Measurements from ENCODE around the gene GCN1.

Gene GCN1

GRCh38 chr12:120116792-120117651 is 77.5 kb downstream of the GCN1 start:
- H3K27me3 Mint-ChIP-seq = no peaks in the 10 kb centered on the region

GRCh38 chr12:120116441-120116791 is 78.1 kb downstream of the GCN1 start, which contains the start of gene RAB35:
Gene RAB35 (minus strand): TSS chr12:120116753. CDS start chr12:120116650, 103 bp downstream.
- H3K36me3 Mint-ChIP-seq = peaks cover 41% of the 10 kb centered on the region
- H3K9me3 Mint-ChIP-seq = no peaks in the 10 kb centered on the region
- peaks cover 82% of the 10 kb centered on the region for H3K4me1 Mint-ChIP-seq
- no peak for ATAC-seq
- H3K4me3 Mint-ChIP-seq = peak within 1 kb of the TSS; percentile 96
- H3K27ac Mint-ChIP-seq = peak within 1 kb of the TSS; percentile 46
- H3K27me3 Mint-ChIP-seq = no peaks in the 10 kb centered on the region

More at GRCh38 chr12:120116792-120117651, 77.5 kb downstream of the GCN1 start:
- peaks cover 82% of the 10 kb centered on the region for H3K4me1 Mint-ChIP-seq
- H3K4me3 Mint-ChIP-seq = peak overlapping the region; percentile 92
- no peaks in the 10 kb centered on the region for H3K9me3 Mint-ChIP-seq
- H3K36me3 Mint-ChIP-seq = peaks cover 35% of the 10 kb centered on the region
- peak; percentile 86 for ATAC-seq
- H3K27ac Mint-ChIP-seq = peak overlapping the region; percentile 46

GRCh38 chr12:120115692-120116440 is 78.6 kb downstream of the GCN1 start:
- peak overlapping the region; percentile 96 for H3K4me3 Mint-ChIP-seq
- peaks cover 41% of the 10 kb centered on the region for H3K36me3 Mint-ChIP-seq
- H3K4me1 Mint-ChIP-seq = peaks cover 82% of the 10 kb centered on the region
- peak overlapping the region; percentile 46 for H3K27ac Mint-ChIP-seq
- no peaks in the 10 kb centered on the region for H3K9me3 Mint-ChIP-seq
- no peaks in the 10 kb centered on the region for H3K27me3 Mint-ChIP-seq
- no peak for ATAC-seq

GRCh38 chr12:120115066-120115465 is 79.4 kb downstream of the GCN1 start:
- Mint-ChIP-seq H3K27ac (no peak overlapping the region), H3K9me3 (no peaks in the 10 kb centered on the region), H3K4me1 (peaks cover 82% of the 10 kb centered on the region), H3K4me3 (peak overlapping the region; percentile 96), H3K27me3 (no peaks in the 10 kb centered on the region), H3K36me3 (peaks cover 41% of the 10 kb centered on the region)
- ATAC-seq = no peak

GRCh38 chr12:120110550-120111501 is 83.7 kb downstream of the GCN1 start:
- Mint-ChIP-seq H3K27me3 (no peaks in the 10 kb centered on the region), H3K36me3 (peaks cover 52% of the 10 kb centered on the region), H3K4me3 (peak overlapping the region; percentile 57), H3K9me3 (no peaks in the 10 kb centered on the region), H3K4me1 (peaks cover 72% of the 10 kb centered on the region), H3K27ac (peak overlapping the region; percentile 54)
- peak; percentile 92 for ATAC-seq

GRCh38 chr12:120109570-120110267 is 84.8 kb downstream of the GCN1 start:
- ATAC-seq = no peak
- Mint-ChIP-seq H3K27ac (peak overlapping the region; percentile 54), H3K4me1 (peaks cover 70% of the 10 kb centered on the region), H3K4me3 (peak overlapping the region; percentile 56), H3K9me3 (no peaks in the 10 kb centered on the region), H3K27me3 (no peaks in the 10 kb centered on the region), H3K36me3 (peaks cover 54% of the 10 kb centered on the region)

- Mint-ChIP-seq H3K27ac (no peak overlapping the region), H3K9me3 (no peaks in the 10 kb centered on the region), H3K4me3 (no peak overlapping the region), H3K27me3 (no peaks in the 10 kb centered on the region), H3K4me1 (peaks cover 74% of the 10 kb centered on the region), H3K36me3 (peaks cover 56% of the 10 kb centered on the region)
- ATAC-seq = no peak
Observed at GRCh38 chr12:120106151-120106550, 88.4 kb downstream of the GCN1 start.

- Mint-ChIP-seq H3K27ac (no peak overlapping the region), H3K4me3 (no peak overlapping the region), H3K9me3 (no peaks in the 10 kb centered on the region), H3K4me1 (peaks cover 56% of the 10 kb centered on the region), H3K36me3 (peaks cover 76% of the 10 kb centered on the region), H3K27me3 (no peaks in the 10 kb centered on the region)
- ATAC-seq = no peak
Observed at GRCh38 chr12:120103371-120103770, 91.1 kb downstream of the GCN1 start.

- no peaks in the 10 kb centered on the region for H3K9me3 Mint-ChIP-seq
- no peaks in the 10 kb centered on the region for H3K27me3 Mint-ChIP-seq
- H3K27ac Mint-ChIP-seq = no peak overlapping the region
- H3K36me3 Mint-ChIP-seq = peaks cover 76% of the 10 kb centered on the region
- H3K4me3 Mint-ChIP-seq = no peak overlapping the region
- peaks cover 52% of the 10 kb centered on the region for H3K4me1 Mint-ChIP-seq
- no peak for ATAC-seq
Observed at GRCh38 chr12:120103044-120103338, 91.5 kb downstream of the GCN1 start.

- Mint-ChIP-seq H3K9me3 (no peaks in the 10 kb centered on the region), H3K4me1 (peaks cover 49% of the 10 kb centered on the region), H3K36me3 (peaks cover 75% of the 10 kb centered on the region), H3K4me3 (no peak overlapping the region), H3K27me3 (no peaks in the 10 kb centered on the region), H3K27ac (no peak overlapping the region)
- ATAC-seq = no peak
Observed at GRCh38 chr12:120102189-120103043, 92.1 kb downstream of the GCN1 start.

- Mint-ChIP-seq H3K27me3 (no peaks in the 10 kb centered on the region), H3K4me3 (peak overlapping the region; percentile 2), H3K36me3 (peaks cover 82% of the 10 kb centered on the region), H3K27ac (peak overlapping the region; percentile 35), H3K9me3 (no peaks in the 10 kb centered on the region), H3K4me1 (peaks cover 49% of the 10 kb centered on the region)
- ATAC-seq = no peak
Observed at GRCh38 chr12:120101617-120102016, 92.9 kb downstream of the GCN1 start.

- H3K9me3 Mint-ChIP-seq = no peaks in the 10 kb centered on the region
- peak overlapping the region; percentile 35 for H3K27ac Mint-ChIP-seq
- H3K4me1 Mint-ChIP-seq = peaks cover 48% of the 10 kb centered on the region
- no peaks in the 10 kb centered on the region for H3K27me3 Mint-ChIP-seq
- peaks cover 85% of the 10 kb centered on the region for H3K36me3 Mint-ChIP-seq
- peak overlapping the region; percentile 2 for H3K4me3 Mint-ChIP-seq
- ATAC-seq = no peak
Observed at GRCh38 chr12:120101182-120101581, 93.3 kb downstream of the GCN1 start.

- peaks cover 82% of the 10 kb centered on the region for H3K36me3 Mint-ChIP-seq
- H3K4me1 Mint-ChIP-seq = peaks cover 43% of the 10 kb centered on the region
- H3K4me3 Mint-ChIP-seq = no peak overlapping the region
- no peak overlapping the region for H3K27ac Mint-ChIP-seq
- H3K9me3 Mint-ChIP-seq = no peaks in the 10 kb centered on the region
- ATAC-seq = no peak
- no peaks in the 10 kb centered on the region for H3K27me3 Mint-ChIP-seq
Observed at GRCh38 chr12:120100630-120101029, 93.9 kb downstream of the GCN1 start.

GRCh38 chr12:120099738-120100137 is 94.8 kb downstream of the GCN1 start:
- H3K4me3 Mint-ChIP-seq = no peak overlapping the region
- peaks cover 78% of the 10 kb centered on the region for H3K36me3 Mint-ChIP-seq
- no peaks in the 10 kb centered on the region for H3K27me3 Mint-ChIP-seq
- no peak overlapping the region for H3K27ac Mint-ChIP-seq
- ATAC-seq = no peak
- H3K4me1 Mint-ChIP-seq = peaks cover 36% of the 10 kb centered on the region
- no peaks in the 10 kb centered on the region for H3K9me3 Mint-ChIP-seq

Measured in stimulated activated memory B cell treated with anti-CD40 and anti-IgM and Interleukin-4, amounts not matched to agents 10 μg/mL and 1 μg/mL and 100 μg/mL, for 72 hours (primary cell).